Activated naive CD4-positive, alpha-beta T cell treated with anti-CD3 and anti-CD28 coated beads, Interleukin-2, amount 50 U/mL, for 24 hours (primary cell): ENCODE measurements around the gene NOLC1.
A peak's percentile ranks its signal among the peaks of the same experiment; 100 is the strongest.

ENCODE experiments used
- H3K27ac Mint-ChIP-seq: one replicate; pipeline ENCODE4 v1.8.0; 2021; ENCODE audit warnings: mild to moderate bottlenecking, mixed read lengths
- H3K27me3 Mint-ChIP-seq: one replicate; pipeline ENCODE4 v1.8.0; 2021; ENCODE audit warnings: mixed read lengths
- H3K36me3 Mint-ChIP-seq: one replicate; pipeline ENCODE4 v1.8.0; 2021; ENCODE audit warnings: mixed read lengths
- H3K4me1 Mint-ChIP-seq: one replicate; pipeline ENCODE4 v1.8.0; 2021; ENCODE audit warnings: mixed read lengths
- H3K4me3 Mint-ChIP-seq: one replicate; pipeline ENCODE4 v1.8.0; 2021; ENCODE audit warnings: mild to moderate bottlenecking, mixed read lengths
- H3K9me3 Mint-ChIP-seq: one replicate; pipeline ENCODE4 v1.8.0; 2021; ENCODE audit warnings: mixed read lengths

Gene NOLC1

DNA sequence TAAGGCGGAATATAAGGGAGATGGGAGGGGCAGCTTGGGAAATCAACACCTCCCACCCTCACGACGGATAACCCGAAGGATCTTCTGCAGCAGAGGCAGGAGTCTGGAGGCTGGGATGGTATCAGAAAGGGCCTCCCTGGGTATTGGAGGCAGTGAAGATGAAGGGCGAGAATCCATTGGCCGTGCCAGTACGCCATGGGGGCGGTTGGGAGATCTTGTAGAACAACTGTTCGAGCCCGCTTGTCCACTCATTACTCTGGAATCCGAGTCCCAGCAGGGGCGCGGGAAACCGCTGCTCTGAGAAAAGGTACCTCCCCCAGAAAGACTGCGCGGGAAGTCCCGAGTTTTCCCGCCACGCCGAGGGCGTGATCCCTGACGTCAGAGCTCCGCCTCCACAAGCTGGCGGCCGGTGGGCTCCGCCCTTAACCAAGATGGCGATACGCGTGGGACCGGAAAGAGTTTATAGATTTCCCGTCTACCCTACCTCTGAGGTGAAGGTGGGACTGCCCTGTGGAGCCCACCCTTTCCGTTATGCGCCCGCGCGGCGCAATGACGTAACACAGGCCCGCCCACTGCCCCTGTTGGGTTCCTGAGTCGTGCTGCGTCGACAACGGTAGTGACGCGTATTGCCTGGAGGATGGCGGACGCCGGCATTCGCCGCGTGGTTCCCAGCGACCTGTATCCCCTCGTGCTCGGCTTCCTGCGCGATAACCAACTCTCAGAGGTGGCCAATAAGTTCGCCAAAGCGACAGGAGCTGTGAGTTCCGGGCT, at the start of gene NOLC1:
NOLC1 (plus strand) TSS at position 616 of the 771 bp plus-strand sequence; CDS start at position 638, 22 bp downstream.
- H3K4me3 Mint-ChIP-seq = peak within 1 kb of the TSS; percentile 98
- H3K27me3 Mint-ChIP-seq = no peaks in the 10 kb centered on the region
- H3K27ac Mint-ChIP-seq = peak within 1 kb of the TSS; percentile 99
- peaks cover 44% of the 10 kb centered on the region for H3K4me1 Mint-ChIP-seq
- no peaks in the 10 kb centered on the region for H3K9me3 Mint-ChIP-seq
- H3K36me3 Mint-ChIP-seq = peaks cover 37% of the 10 kb centered on the region

GRCh38 chr10:102102421-102102820, 49.8 kb upstream of the NOLC1 start:
- no peak overlapping the region for H3K27ac Mint-ChIP-seq
- H3K36me3 Mint-ChIP-seq = peaks cover 4% of the 10 kb centered on the region
- no peak overlapping the region for H3K4me3 Mint-ChIP-seq
- no peaks in the 10 kb centered on the region for H3K27me3 Mint-ChIP-seq
- no peaks in the 10 kb centered on the region for H3K9me3 Mint-ChIP-seq
- peaks cover 16% of the 10 kb centered on the region for H3K4me1 Mint-ChIP-seq

DNA sequence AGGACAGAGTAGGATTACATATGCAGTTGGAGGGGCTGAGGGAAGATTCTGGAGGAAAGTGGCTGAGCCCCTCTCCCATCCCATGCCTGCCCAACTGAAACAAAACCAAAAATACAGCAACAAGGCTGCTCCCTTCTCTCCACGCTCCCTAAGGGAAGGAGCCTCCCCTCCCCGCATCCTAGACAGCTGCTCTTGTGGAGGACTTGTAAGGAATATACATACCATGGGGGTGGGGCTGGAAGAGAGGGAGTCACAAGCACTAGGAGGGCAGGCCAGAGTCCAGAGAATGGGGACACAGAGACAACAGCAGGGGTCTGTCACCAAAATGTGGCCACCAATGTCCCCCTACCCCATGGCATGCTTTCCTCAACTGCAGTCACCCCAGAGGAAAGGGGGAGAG, 45.2 kb upstream of the NOLC1 start:
- H3K27ac Mint-ChIP-seq = no peak overlapping the region

GRCh38 chr10:102109166-102110116, 42.7 kb upstream of the NOLC1 start:
- peaks cover 5% of the 10 kb centered on the region for H3K36me3 Mint-ChIP-seq
- peaks cover 35% of the 10 kb centered on the region for H3K4me1 Mint-ChIP-seq
- H3K4me3 Mint-ChIP-seq = no peak overlapping the region
- H3K27me3 Mint-ChIP-seq = no peaks in the 10 kb centered on the region
- no peak overlapping the region for H3K27ac Mint-ChIP-seq
- no peaks in the 10 kb centered on the region for H3K9me3 Mint-ChIP-seq

More for the DNA sequence above, 45.2 kb upstream of the NOLC1 start:
- H3K4me3 Mint-ChIP-seq = no peak overlapping the region
- H3K36me3 Mint-ChIP-seq = peaks cover 5% of the 10 kb centered on the region
- no peaks in the 10 kb centered on the region for H3K27me3 Mint-ChIP-seq
- peaks cover 18% of the 10 kb centered on the region for H3K4me1 Mint-ChIP-seq
- H3K9me3 Mint-ChIP-seq = no peaks in the 10 kb centered on the region

GRCh38 chr10:102111276-102111675, 40.9 kb upstream of the NOLC1 start:
- Mint-ChIP-seq H3K36me3 (peaks cover 5% of the 10 kb centered on the region), H3K4me1 (peaks cover 35% of the 10 kb centered on the region), H3K9me3 (no peaks in the 10 kb centered on the region), H3K27me3 (no peaks in the 10 kb centered on the region), H3K27ac (peak overlapping the region; percentile 72), H3K4me3 (no peak overlapping the region)

- H3K4me3 Mint-ChIP-seq = no peak overlapping the region
- peaks cover 45% of the 10 kb centered on the region for H3K4me1 Mint-ChIP-seq
- H3K9me3 Mint-ChIP-seq = no peaks in the 10 kb centered on the region
- H3K27ac Mint-ChIP-seq = no peak overlapping the region
- no peaks in the 10 kb centered on the region for H3K27me3 Mint-ChIP-seq
- peaks cover 3% of the 10 kb centered on the region for H3K36me3 Mint-ChIP-seq
Measured at GRCh38 chr10:102112210-102112817, 39.9 kb upstream of the NOLC1 start.

GRCh38 chr10:102113261-102113955, 38.8 kb upstream of the NOLC1 start:
- Mint-ChIP-seq H3K4me1 (peaks cover 56% of the 10 kb centered on the region), H3K9me3 (no peaks in the 10 kb centered on the region), H3K27ac (peak overlapping the region; percentile 93), H3K4me3 (peak overlapping the region; percentile 88), H3K36me3 (peaks cover 1% of the 10 kb centered on the region), H3K27me3 (no peaks in the 10 kb centered on the region)

GRCh38 chr10:102113956-102114857, 38.0 kb upstream of the NOLC1 start:
- Mint-ChIP-seq H3K4me3 (peak overlapping the region; percentile 88), H3K27me3 (no peaks in the 10 kb centered on the region), H3K4me1 (peaks cover 63% of the 10 kb centered on the region), H3K9me3 (no peaks in the 10 kb centered on the region), H3K36me3 (no peaks in the 10 kb centered on the region), H3K27ac (peak overlapping the region; percentile 94)

GRCh38 chr10:102114861-102115618, 37.1 kb upstream of the NOLC1 start:
- Mint-ChIP-seq H3K36me3 (no peaks in the 10 kb centered on the region), H3K9me3 (no peaks in the 10 kb centered on the region), H3K4me1 (peaks cover 65% of the 10 kb centered on the region), H3K4me3 (peak overlapping the region; percentile 88), H3K27me3 (no peaks in the 10 kb centered on the region), H3K27ac (peak overlapping the region; percentile 94)

DNA sequence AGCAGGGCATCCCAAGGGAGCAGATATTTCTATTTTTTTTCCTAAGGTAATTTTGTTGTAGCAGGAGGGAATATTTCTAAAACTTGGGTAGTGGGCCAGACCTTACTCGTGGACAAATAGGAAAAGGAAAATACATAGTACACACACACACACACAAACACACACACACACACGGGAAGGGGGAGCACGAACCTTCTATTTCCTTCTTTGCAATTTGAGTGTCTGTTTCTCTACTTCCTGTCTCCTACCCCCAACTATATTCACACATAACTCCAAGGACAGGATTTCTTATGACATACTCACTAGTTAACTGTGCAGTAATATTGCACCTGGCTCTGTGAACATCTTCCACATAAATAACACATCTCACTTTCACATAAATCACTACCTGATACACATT, 36.4 kb upstream of the NOLC1 start:
- Mint-ChIP-seq H3K27me3 (no peaks in the 10 kb centered on the region), H3K4me3 (peak overlapping the region; percentile 88), H3K4me1 (peaks cover 65% of the 10 kb centered on the region), H3K27ac (peak overlapping the region; percentile 53), H3K9me3 (no peaks in the 10 kb centered on the region), H3K36me3 (no peaks in the 10 kb centered on the region)

DNA sequence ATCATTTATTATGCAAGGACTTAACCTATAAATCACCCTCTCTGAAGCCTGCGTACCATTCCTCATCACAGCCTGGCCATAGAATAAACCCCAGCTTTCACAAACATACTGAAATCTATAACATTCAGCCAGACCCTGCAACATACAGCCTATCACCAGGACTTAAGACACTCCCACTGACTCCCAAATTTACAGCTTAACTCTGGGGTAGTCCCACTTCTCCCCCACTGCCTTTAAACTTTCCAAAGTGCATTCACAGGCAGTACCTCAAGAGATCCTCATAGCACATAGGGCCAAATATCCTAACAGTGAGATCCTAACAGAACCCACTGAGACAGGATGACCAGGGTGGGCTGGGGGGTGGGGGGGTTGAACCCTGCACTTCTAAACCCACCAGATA, 35.5 kb upstream of the NOLC1 start:
- Mint-ChIP-seq H3K36me3 (no peaks in the 10 kb centered on the region), H3K27me3 (no peaks in the 10 kb centered on the region), H3K4me1 (peaks cover 74% of the 10 kb centered on the region), H3K27ac (peak overlapping the region; percentile 98), H3K9me3 (no peaks in the 10 kb centered on the region), H3K4me3 (peak overlapping the region; percentile 88)

DNA sequence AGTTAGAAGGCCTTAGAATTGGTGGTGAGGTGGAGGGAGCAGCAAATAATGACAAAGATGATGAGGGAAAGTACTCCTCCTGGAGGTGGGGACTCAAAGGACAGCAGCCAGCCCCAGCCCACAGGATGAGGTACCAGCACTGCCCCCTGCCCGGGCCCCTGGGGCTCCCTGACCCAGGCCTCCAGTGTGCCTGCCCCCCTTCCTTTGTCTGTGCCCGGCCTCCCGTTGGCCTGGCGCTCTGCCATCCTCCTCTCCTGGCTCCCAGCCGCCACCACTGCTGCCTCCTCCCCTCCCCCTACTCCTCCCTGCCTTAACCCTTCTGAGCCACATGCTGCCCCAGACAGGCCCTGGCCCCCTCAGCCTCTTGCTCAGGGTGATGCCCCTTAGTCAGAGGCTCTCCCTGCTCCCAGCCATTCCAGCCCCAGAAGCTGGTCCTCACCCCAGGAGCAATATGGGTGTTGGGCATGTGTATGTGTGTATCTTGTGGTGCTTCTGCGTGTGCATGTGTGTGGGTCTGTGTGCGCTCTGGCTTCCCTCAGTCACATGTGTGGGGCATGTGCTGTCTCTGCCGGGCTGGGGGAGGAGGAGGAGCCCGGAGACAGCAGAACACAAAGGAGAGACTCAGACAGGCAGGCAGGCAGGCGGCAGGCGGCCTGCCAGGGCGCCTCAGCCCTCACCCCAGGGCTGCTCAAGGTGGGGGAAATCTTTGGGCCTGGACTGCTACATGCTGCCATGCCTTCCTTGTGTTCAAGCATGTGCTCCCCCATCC, 34.6 kb upstream of the NOLC1 start:
- peak overlapping the region; percentile 98 for H3K27ac Mint-ChIP-seq
- no peaks in the 10 kb centered on the region for H3K27me3 Mint-ChIP-seq
- no peaks in the 10 kb centered on the region for H3K36me3 Mint-ChIP-seq
- peaks cover 66% of the 10 kb centered on the region for H3K4me1 Mint-ChIP-seq
- H3K4me3 Mint-ChIP-seq = peak overlapping the region; percentile 88
- H3K9me3 Mint-ChIP-seq = no peaks in the 10 kb centered on the region

- Mint-ChIP-seq H3K4me3 (peak overlapping the region; percentile 88), H3K4me1 (peaks cover 58% of the 10 kb centered on the region), H3K27me3 (no peaks in the 10 kb centered on the region), H3K9me3 (no peaks in the 10 kb centered on the region), H3K36me3 (no peaks in the 10 kb centered on the region), H3K27ac (peak overlapping the region; percentile 98)
Measured at GRCh38 chr10:102118867-102119266, 33.3 kb upstream of the NOLC1 start.
